Fibroblast of skin of right quadriceps (primary cell): ENCODE measurements around the gene ZBTB34.

ENCODE experiments used
- DNase-seq: peaks from one replicate; pipeline ENCODE4 v3.0.0-alpha.2; 2013

Gene ZBTB34

GRCh38 chr9:126880226-126880946, 19.9 kb downstream of the ZBTB34 start:
- DNase-seq: no peak

GRCh38 chr9:126880947-126881332, 20.5 kb downstream of the ZBTB34 start:
- DNase-seq: no peak

GRCh38 chr9:126882746-126883145, 22.3 kb downstream of the ZBTB34 start:
- no peak for DNase-seq

- DNase-seq: no peak
These were observed 23.2 kb downstream of the ZBTB34 start for GRCh38 chr9:126883636-126884035.

GRCh38 chr9:126885131-126885641, 24.7 kb downstream of the ZBTB34 start:
- no peak for DNase-seq

GRCh38 chr9:126886034-126886822, 25.8 kb downstream of the ZBTB34 start:
- no peak for DNase-seq

GRCh38 chr9:126886897-126887296, 26.5 kb downstream of the ZBTB34 start:
- DNase-seq: no peak

- no peak for DNase-seq
These were observed 31.2 kb downstream of the ZBTB34 start for GRCh38 chr9:126891676-126892075.

- no peak for DNase-seq
These were observed 32.6 kb downstream of the ZBTB34 start for GRCh38 chr9:126893079-126893478.

- no peak for DNase-seq
These were observed 33.7 kb downstream of the ZBTB34 start for GRCh38 chr9:126894052-126894603.

GRCh38 chr9:126902210-126902609, 41.8 kb downstream of the ZBTB34 start:
- no peak for DNase-seq

GRCh38 chr9:126904586-126904985, 44.1 kb downstream of the ZBTB34 start:
- no peak for DNase-seq

- DNase-seq: no peak
These were observed 45.7 kb downstream of the ZBTB34 start for GRCh38 chr9:126906091-126906490.

- DNase-seq: no peak
These were observed 46.6 kb downstream of the ZBTB34 start for GRCh38 chr9:126907058-126907457.

GRCh38 chr9:126914458-126915280, 54.2 kb downstream of the ZBTB34 start, which contains the start of gene RALGPS1:
TSS of gene RALGPS1 (plus strand) at chr9:126914782. CDS start at chr9:126962290, 47,508 bp downstream.
- peak; percentile 89 for DNase-seq

GRCh38 chr9:126915281-126915816, 54.9 kb downstream of the ZBTB34 start:
- no peak for DNase-seq

- no peak for DNase-seq
These were observed 55.6 kb downstream of the ZBTB34 start for GRCh38 chr9:126915846-126916543.

- no peak for DNase-seq
These were observed 56.5 kb downstream of the ZBTB34 start for GRCh38 chr9:126916909-126917308.

- DNase-seq: no peak
These were observed 58.8 kb downstream of the ZBTB34 start for GRCh38 chr9:126919193-126919592.

- no peak for DNase-seq
These were observed 65.4 kb downstream of the ZBTB34 start for GRCh38 chr9:126925876-126926275.

GRCh38 chr9:126926364-126926763, 65.9 kb downstream of the ZBTB34 start:
- no peak for DNase-seq

- DNase-seq: no peak
These were observed 67.0 kb downstream of the ZBTB34 start for GRCh38 chr9:126927419-126927818.
